Peyer's patch (tissue), 4 donors: Measurements from ENCODE around the gene PRDX2.

Experiments
- CTCF ChIP-seq, 6 experiments: fragments of 450-650 bp in 4 of 6; fragments of 200-600 bp in 2 of 6; sonication (generic) in 1 of 6; IDR thresholded peaks; one replicate each; pipeline ENCODE4 v1.5.1; 2017 to 2019; ENCODE audit warnings: antibody characterized with exemption in 6 of 6, mild to moderate bottlenecking in 3 of 6, moderate library complexity in 1 of 6
- POLR2A ChIP-seq, 2 donors: fragments of 450-650 bp; IDR thresholded peaks; one replicate each; pipeline ENCODE4 v1.5.1; 2017; ENCODE audit warnings: antibody characterized with exemption in 2 of 2, mild to moderate bottlenecking in 2 of 2, moderate library complexity in 2 of 2

DNA sequence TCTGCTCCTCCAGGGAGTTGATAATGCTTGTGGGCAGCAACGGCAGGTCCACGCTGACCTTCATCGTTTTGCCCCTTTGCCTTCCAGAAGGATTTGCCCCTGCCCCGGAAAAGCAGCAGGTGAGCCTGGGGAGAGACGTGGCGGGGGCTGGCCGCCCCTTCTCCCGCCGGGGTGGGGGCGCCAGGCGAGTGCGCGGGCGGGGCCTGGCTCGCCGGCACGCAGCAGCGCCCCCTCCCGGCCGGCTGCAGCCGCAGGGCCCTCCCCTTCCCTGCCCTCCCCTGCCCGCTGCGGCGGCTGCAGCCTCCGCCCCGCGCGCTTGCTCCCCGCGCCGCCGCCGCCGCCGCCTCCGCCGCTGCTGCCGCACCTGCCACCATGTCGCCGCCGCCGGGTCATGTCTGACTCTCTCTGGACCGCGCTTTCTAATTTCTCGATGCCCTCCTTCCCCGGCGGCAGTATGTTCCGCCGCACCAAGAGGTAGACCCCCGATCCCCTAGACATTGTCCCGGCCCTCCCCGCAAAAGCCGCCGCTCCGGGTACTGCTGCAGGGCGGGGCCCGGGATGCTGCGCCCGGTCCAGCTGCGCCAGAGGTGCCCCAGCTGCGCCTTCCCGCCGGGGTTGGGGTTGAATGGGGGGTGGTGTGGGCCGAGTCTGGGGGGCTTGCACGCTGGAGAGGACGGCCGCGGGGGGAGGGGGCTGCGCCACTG, 36.7 kb upstream of the PRDX2 start, which contains the start of gene MAST1:
- no peak for TF ChIP-seq POLR2A (IDR thresholded peaks at IDR 0.05)
- TF ChIP-seq CTCF (IDR thresholded peaks at IDR 0.05): peak in 5 of 6 experiments; percentile 22 to 58 (median 49)
